NT2/D1 (cell line): ENCODE data around the gene VPS33A.

ENCODE experiments used
- SUZ12 ChIP-seq: IDR thresholded peaks from 2 replicates; pipeline ENCODE4 v1.6.1; 2011; ENCODE audit not compliant: insufficient read length, insufficient read depth; ENCODE audit errors: extremely low read depth
- ZNF274 ChIP-seq: IDR thresholded peaks from 2 replicates; pipeline ENCODE4 v1.6.1; 2011; ENCODE audit warnings: mild to moderate bottlenecking, low read depth, low read length

- TF ChIP-seq SUZ12 (no peak), ZNF274 (no peak)
These were observed 50.5 kb downstream of the VPS33A start for GRCh38 chr12:122215771-122216170.
